ENCODE measurements around the gene ITGA5.

The ITGA5 gene

DNA sequence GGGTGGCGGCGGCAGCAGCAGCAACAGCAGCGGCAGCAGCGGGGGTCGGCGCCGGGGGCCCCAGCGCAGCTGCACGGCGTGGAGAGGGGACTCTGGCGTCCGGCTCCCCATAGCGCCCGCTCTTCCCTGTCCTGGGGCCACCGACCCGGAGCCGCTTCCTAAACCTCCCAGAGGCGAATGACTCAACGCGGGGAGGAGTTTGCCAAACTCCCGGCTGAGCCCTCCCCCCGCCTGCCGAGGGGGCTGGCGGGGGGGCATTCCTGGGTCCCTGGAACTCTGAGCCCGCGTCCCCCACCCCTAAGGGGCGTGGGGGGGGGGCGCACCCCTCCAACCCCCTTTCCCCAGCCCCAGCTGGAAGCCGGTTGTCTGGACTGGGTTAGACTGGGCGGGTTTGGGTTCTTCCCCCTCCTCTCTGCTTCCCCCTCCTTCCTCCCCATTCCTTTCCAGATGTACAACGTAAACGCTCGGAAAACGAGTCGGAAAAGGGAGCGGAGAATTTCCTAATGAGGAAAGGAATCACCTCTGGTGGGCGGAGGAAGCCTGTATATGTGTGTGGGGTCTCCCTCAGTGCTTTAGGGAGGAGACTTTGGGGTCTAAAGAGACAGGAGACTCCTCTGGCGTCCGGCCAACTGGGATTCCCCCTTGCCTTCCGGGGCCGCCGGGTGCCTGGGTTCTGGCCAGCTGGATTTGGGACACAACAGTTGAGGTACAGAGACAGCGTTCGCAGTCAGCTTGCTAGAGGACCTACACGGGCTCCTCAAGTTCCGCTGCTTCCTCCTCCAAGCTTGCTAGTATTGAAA is at the start of gene ITGA5:
TSS of gene ITGA5 (minus strand) at position 179 of the 800 bp plus-strand sequence. CDS start at position 111, 68 bp downstream.
- Histone ChIP-seq H3K9me2 (replicated peaks; ENCODE audit: control insufficient read depth, low read length) (no peaks in the 10 kb centered on the region), H3K79me2 (ENCODE audit: control insufficient read depth, low read length) (no peaks in the 10 kb centered on the region), H3K27ac (ENCODE audit: low read depth, low read length) (no peak within 1 kb of the TSS)

DNA sequence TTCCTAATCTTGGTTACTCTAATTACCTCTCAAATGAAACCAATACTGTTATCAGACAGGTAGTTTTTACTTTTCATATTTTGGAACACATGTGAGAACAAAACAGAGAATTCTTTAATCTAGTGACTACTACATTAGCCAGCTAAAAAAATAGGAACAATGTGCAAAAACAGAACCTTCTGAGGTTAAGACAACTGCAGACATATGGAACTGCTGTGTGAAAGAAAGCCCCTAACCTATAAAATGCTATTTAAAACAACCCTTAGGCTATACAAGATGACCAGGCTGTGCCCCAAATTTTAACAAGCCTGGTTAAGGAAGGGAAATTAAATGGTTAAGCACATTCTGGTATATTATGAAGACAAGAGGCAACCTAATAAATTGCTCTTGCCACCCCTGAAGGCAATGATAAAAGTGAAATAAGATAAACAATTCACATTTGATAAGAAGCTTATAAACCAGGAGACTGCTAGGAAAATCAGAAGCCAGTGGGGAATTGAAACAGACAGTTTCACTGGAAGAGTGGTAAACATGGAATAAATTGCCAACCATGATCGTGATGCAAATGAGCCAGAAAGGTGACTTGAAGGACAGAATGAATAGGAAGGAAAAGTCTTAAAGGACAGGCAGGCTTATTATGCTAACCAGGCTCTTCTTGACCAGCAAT is 46.9 kb upstream of the ITGA5 start:
- Histone ChIP-seq H3K4me3 (ENCODE audit: low read length) (no peak overlapping the region), H3K4me2 (ENCODE audit: low read length) (no peak overlapping the region), H3F3A (ENCODE audit: control insufficient read depth, insufficient read depth) (no peaks in the 10 kb centered on the region), H3K27me3 (ENCODE audit: control insufficient read depth, low read length) (peaks cover 39% of the 10 kb centered on the region), H3K9me2 (replicated peaks; ENCODE audit: control insufficient read depth, low read length) (no peaks in the 10 kb centered on the region), H3K36me3 (ENCODE audit: control insufficient read depth, low read length) (no peaks in the 10 kb centered on the region), H3K9me3 (ENCODE audit: control insufficient read depth, insufficient read depth, low read length) (no peaks in the 10 kb centered on the region), H4K20me1 (ENCODE audit: control insufficient read depth, insufficient read depth, low read depth, low read length) (no peaks in the 10 kb centered on the region), H3K27ac (ENCODE audit: low read depth, low read length) (no peak overlapping the region), H3K79me2 (ENCODE audit: control insufficient read depth, low read length) (no peaks in the 10 kb centered on the region), H3K4me1 (ENCODE audit: control insufficient read depth, low read length) (no peaks in the 10 kb centered on the region)
- TF ChIP-seq, protein P1, sequence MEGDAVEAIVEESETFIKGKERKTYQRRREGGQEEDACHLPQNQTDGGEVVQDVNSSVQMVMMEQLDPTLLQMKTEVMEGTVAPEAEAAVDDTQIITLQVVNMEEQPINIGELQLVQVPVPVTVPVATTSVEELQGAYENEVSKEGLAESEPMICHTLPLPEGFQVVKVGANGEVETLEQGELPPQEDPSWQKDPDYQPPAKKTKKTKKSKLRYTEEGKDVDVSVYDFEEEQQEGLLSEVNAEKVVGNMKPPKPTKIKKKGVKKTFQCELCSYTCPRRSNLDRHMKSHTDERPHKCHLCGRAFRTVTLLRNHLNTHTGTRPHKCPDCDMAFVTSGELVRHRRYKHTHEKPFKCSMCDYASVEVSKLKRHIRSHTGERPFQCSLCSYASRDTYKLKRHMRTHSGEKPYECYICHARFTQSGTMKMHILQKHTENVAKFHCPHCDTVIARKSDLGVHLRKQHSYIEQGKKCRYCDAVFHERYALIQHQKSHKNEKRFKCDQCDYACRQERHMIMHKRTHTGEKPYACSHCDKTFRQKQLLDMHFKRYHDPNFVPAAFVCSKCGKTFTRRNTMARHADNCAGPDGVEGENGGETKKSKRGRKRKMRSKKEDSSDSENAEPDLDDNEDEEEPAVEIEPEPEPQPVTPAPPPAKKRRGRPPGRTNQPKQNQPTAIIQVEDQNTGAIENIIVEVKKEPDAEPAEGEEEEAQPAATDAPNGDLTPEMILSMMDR (IDR thresholded peaks at IDR 0.05; ENCODE audit: low read depth, low read length, poor library complexity, severe bottlenecking) = no peak
- TF ChIP-seq EZH2phosphoT487 (IDR thresholded peaks at IDR 0.05; ENCODE audit: borderline replicate concordance, low read length) = no peak

More for the DNA sequence above, at the start of gene ITGA5:
- TF ChIP-seq, protein P1 (IDR thresholded peaks at IDR 0.05; ENCODE audit: low read depth, low read length, poor library complexity, severe bottlenecking) = no peak
- peak; percentile 37; the same call in 1 of the 2 replicates for TF ChIP-seq EZH2phosphoT487 (IDR thresholded peaks at IDR 0.05; ENCODE audit: borderline replicate concordance, low read length)
- Histone ChIP-seq H4K20me1 (ENCODE audit: control insufficient read depth, insufficient read depth, low read depth, low read length) (no peaks in the 10 kb centered on the region), H3K4me1 (ENCODE audit: control insufficient read depth, low read length) (no peaks in the 10 kb centered on the region; the same call in 1 of the 2 replicates), H3K4me3 (ENCODE audit: low read length) (no peak within 1 kb of the TSS), H3K9me3 (ENCODE audit: control insufficient read depth, insufficient read depth, low read length) (no peaks in the 10 kb centered on the region), H3K27me3 (ENCODE audit: control insufficient read depth, low read length) (peaks cover 81% of the 10 kb centered on the region), H3F3A (ENCODE audit: control insufficient read depth, insufficient read depth) (no peaks in the 10 kb centered on the region), H3K36me3 (ENCODE audit: control insufficient read depth, low read length) (no peaks in the 10 kb centered on the region), H3K4me2 (ENCODE audit: low read length) (no peak within 1 kb of the TSS)

DNA sequence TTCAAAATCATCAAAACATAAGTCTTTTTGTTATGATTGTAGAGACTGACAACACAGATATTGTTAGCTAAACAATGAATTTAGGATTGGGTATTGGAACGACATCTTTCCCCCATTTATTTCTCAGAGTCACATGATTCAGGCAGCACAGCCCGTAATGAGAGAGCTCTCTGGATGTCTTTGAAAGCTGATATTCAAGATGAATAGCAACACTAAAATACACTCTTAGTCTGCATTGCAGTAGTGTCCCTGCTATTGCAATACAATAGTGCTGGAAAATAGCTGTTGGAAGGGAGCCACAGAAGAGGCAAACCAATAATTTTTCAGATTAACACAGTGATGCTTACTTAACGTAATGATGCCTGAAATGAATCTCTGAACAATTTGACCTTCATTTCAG is 44.4 kb upstream of the ITGA5 start:
- H4K20me1 ChIP-seq (ENCODE audit: control insufficient read depth, insufficient read depth, low read depth, low read length) = no peaks in the 10 kb centered on the region
- no peaks in the 10 kb centered on the region for H3K9me3 ChIP-seq (ENCODE audit: control insufficient read depth, insufficient read depth, low read length)
- no peaks in the 10 kb centered on the region for H3K4me1 ChIP-seq (ENCODE audit: control insufficient read depth, low read length)
- H3K27ac ChIP-seq (ENCODE audit: low read depth, low read length) = no peak overlapping the region
- TF ChIP-seq EZH2phosphoT487 (IDR thresholded peaks at IDR 0.05; ENCODE audit: borderline replicate concordance, low read length) = no peak
- TF ChIP-seq, protein P1 (IDR thresholded peaks at IDR 0.05; ENCODE audit: low read depth, low read length, poor library complexity, severe bottlenecking) = no peak
- no peaks in the 10 kb centered on the region for H3K36me3 ChIP-seq (ENCODE audit: control insufficient read depth, low read length)
- H3K4me2 ChIP-seq (ENCODE audit: low read length) = no peak overlapping the region
- no peaks in the 10 kb centered on the region for H3F3A ChIP-seq (ENCODE audit: control insufficient read depth, insufficient read depth)
- no peaks in the 10 kb centered on the region for H3K9me2 ChIP-seq (replicated peaks; ENCODE audit: control insufficient read depth, low read length)
- H3K4me3 ChIP-seq (ENCODE audit: low read length) = no peak overlapping the region
- peaks cover 36% of the 10 kb centered on the region for H3K27me3 ChIP-seq (ENCODE audit: control insufficient read depth, low read length)
- H3K79me2 ChIP-seq (ENCODE audit: control insufficient read depth, low read length) = no peaks in the 10 kb centered on the region
